KOPT-K1 (cell line): Measurements from ENCODE around the gene UNC13D.

Experiments
- H3K27ac ChIP-seq: fragments of 200-600 bp; sonication (generic); 2 replicates; pipeline ENCODE4 v1.5.1; 2016; ENCODE audit warnings: antibody characterized with exemption, mild to moderate bottlenecking, low read depth, low read length; ENCODE audit not compliant: poor library complexity, severe bottlenecking
- H3K36me3 ChIP-seq: fragments of 200-600 bp; sonication (generic); 2 replicates; pipeline ENCODE4 v1.5.1; 2017; ENCODE audit warnings: antibody characterized with exemption, mild to moderate bottlenecking, low read length, moderate library complexity; ENCODE audit not compliant: insufficient read depth
- H3K9me3 ChIP-seq: fragments of 200-600 bp; sonication (generic); 2 replicates; pipeline ENCODE4 v1.5.1; 2017; ENCODE audit warnings: antibody characterized with exemption, low read length, mild to moderate bottlenecking; ENCODE audit not compliant: insufficient read depth, poor library complexity, severe bottlenecking

UNC13D gene

DNA sequence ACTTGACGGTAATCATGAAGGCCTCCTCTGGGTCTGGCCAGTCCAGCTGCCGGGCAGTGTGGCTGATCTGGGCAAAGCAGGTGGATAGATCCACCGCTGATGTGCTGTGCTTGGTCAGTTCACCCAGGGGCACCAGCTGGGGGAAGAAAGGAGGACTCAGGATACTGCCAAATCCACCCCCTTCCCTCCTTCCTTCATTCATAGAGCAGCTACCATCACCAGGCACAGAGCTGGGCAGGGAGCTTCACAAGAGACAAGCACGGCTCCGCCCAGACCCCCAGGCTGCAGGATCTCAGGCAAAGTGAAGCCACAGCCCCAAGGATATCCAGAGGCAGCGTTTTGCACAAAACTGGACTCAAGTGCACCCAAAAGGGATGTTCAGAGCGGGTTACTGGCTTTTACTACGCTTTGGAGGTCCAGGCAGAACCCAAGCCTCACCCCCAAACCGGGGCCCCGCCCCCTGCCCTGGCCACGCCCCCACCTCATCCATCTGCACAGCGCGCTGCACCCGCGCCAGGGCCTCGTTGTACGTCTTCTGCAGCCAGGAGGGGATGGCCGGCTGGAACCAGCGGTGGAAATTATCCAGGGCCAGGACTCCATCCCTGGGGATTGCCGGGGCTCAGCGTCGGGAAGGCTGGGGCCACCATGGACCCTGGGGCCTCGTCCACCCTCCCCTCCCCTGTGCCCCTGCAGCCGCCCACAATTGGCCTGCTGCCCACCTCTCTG, 9.1 kb downstream of the UNC13D start:
- no peaks in the 10 kb centered on the region for H3K9me3 ChIP-seq
- peak overlapping the region; percentile 93 for H3K27ac ChIP-seq
- H3K36me3 ChIP-seq: peaks cover 86% of the 10 kb centered on the region

DNA sequence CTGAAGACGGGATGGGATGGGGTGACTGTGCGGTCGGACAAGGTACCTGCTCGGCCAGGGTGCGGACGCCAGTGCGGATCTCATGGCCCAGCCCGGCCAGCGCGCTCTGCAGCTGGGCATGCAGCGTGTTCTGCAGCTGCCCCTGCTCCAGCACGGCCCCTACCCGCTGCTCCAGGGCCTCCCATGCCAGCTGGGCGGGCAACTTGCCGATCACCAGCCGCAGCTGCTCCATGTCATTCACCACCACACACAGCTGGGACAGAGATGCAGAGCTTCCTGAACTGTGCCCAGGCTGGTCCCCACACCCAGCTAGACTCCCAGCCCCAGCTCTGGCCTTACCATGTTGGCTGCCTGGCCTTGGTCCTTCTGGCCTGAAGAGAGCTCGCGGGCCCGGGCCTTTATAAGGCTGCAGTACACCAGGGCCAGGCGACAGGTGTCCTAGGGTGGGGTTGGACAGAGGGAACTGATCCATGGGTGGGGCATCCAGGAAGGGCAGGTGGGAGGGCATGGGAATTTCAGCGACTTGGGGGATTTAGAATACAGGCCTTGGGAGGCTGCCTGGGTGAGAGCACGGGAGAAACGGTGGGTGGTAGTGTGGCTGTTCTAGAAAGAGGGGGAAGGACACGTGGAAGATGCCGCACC, 9.8 kb downstream of the UNC13D start:
- Histone ChIP-seq H3K9me3 (no peaks in the 10 kb centered on the region), H3K27ac (peak overlapping the region; percentile 93), H3K36me3 (peaks cover 86% of the 10 kb centered on the region)

DNA sequence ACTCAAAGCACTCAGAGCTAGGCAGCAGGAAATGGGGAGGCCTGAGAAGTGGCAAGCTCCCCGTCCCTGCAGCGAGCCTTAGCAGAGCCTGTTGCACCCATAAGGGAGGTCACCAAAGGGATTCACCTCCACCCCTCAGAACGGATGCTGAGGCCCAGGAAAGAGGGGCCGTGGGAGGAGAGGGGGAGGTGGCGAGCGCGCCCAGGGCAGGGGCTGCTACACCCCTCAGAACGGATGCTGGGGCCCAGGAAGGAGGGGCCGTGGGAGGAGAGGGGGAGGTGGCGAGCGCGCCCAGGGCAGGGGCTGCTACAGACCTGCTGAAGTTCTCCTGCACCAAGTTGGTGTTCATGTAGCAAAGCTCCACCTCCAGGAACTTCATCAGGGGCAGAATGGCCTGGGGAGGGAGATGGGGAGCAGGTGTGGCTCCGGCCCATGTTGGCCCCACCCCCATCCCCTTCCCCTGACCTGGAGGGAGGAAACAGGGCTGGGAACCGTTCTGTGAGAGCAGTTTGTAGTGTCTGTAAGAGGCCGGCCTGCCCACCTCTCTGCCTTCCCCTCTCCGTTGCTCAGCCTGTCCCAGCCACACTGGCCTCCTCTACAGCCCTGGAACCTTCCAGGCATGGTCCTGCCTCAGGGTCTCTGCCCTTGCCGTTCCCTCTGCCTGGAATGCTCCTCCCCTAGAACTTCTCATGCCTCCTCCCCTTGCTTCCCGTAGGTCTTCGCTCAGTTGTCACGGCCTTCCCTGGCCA, 11.4 kb downstream of the UNC13D start:
- H3K9me3 ChIP-seq: no peaks in the 10 kb centered on the region
- H3K36me3 ChIP-seq: peaks cover 86% of the 10 kb centered on the region
- H3K27ac ChIP-seq: peak overlapping the region; percentile 93

GRCh38 chr17:75832164-75832651, 12.0 kb downstream of the UNC13D start:
- Histone ChIP-seq H3K27ac (peak overlapping the region; percentile 93), H3K9me3 (no peaks in the 10 kb centered on the region), H3K36me3 (peaks cover 86% of the 10 kb centered on the region)

DNA sequence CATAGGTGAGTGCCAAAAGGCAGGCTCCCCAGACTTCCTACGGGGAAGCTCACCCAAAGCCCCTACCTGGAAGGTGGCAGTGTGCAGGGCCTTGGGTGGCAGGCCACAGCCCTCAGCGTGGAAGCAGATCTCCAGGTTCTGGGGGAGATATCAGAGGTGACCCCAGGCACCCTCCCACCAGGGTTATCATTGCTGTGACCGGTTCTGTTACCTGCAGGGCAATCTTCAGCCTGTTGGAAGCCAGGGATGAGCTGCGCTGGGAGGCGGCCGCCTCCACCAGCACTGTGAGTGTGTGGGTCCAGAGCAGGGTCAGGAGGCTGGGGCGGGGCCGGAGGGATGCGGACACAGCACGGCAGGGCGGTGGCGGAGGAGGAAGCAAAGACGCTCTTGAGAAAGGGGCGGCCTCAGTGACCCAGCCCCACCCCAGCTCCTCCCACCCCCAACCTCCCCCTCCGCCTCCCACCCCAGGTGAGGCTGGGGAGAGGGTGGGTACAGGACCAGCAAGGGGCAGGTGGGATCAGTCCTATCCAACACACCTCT, 13.1 kb downstream of the UNC13D start:
- H3K36me3 ChIP-seq: peaks cover 86% of the 10 kb centered on the region

DNA sequence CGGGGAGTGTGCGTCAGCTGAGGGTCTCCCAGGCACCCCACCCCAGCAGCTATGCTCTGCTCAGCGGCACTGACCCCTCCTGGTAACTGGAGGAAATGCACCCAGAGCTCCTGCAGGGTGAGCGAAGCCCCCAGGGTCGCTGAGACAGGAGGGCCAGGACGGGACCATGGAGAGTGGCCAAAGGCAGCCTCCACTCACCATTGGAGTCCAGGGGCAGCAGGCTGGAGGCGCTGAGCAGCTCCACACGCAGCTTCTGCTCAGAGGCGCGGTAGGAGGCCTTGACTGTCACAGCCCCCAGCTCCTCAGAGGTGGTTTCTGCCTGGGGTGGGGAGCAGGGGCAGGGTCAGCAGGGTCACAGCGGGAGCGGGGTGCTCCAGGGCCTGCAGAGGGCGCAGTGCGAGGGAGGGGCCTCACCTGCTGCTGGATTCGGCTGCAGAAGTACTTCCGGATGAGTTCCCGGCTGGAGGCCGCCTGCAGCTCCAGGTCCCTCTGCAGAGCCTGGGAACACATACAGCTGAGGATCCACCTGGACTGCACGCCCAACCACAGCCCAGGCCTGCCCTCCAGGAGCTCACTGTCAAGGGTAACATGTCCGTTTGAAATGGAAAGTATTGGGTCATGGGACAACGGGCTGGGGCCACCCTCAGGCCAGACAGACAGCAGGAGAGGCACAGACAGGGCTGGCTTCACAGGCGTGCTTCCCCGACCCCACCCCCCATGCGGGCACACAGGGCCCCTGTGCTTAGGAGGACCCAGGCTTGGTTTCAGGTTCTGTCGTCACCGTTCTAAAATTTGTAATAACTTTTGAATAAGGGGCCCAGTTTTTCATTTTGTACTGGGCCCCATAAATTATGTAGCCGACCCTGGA, 13.8 kb downstream of the UNC13D start:
- Histone ChIP-seq H3K9me3 (no peaks in the 10 kb centered on the region), H3K27ac (peak overlapping the region; percentile 31), H3K36me3 (peaks cover 86% of the 10 kb centered on the region)

More for the DNA sequence above, 13.1 kb downstream of the UNC13D start:
- H3K9me3 ChIP-seq: no peaks in the 10 kb centered on the region
- peak overlapping the region; percentile 93 for H3K27ac ChIP-seq

DNA sequence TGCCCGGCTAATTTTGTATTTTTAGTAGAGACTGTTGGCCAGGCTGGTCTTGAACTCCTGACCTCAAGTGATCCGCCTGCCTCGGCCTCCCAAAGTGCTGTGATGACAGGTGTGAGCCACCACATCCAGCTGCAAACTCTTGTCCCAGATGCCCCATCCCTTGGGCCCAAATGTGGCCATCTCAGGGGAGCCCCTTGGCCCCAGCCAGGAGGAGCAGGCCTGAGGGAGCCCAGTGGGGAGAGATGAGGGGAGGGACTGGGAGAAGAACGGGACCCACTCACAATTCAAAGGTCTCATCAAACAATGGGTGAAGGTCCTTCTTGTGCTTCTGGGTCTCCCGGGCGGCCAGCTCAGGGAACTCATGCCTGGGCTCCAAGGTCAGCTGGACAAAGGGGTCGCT, 14.5 kb downstream of the UNC13D start:
- Histone ChIP-seq H3K27ac (peak overlapping the region; percentile 31), H3K36me3 (peaks cover 86% of the 10 kb centered on the region), H3K9me3 (no peaks in the 10 kb centered on the region)

GRCh38 chr17:75828741-75829140, 15.5 kb downstream of the UNC13D start:
- peak overlapping the region; percentile 51 for H3K27ac ChIP-seq
- H3K36me3 ChIP-seq: peaks cover 86% of the 10 kb centered on the region
- H3K9me3 ChIP-seq: no peaks in the 10 kb centered on the region

GRCh38 chr17:75828076-75828400, 16.2 kb downstream of the UNC13D start:
- H3K9me3 ChIP-seq: no peaks in the 10 kb centered on the region
- H3K36me3 ChIP-seq: peaks cover 86% of the 10 kb centered on the region
- H3K27ac ChIP-seq: peak overlapping the region; percentile 51

- Histone ChIP-seq H3K9me3 (no peaks in the 10 kb centered on the region), H3K36me3 (peaks cover 91% of the 10 kb centered on the region), H3K27ac (peak overlapping the region; percentile 51)
Measured at GRCh38 chr17:75827308-75828075, 16.7 kb downstream of the UNC13D start.

DNA sequence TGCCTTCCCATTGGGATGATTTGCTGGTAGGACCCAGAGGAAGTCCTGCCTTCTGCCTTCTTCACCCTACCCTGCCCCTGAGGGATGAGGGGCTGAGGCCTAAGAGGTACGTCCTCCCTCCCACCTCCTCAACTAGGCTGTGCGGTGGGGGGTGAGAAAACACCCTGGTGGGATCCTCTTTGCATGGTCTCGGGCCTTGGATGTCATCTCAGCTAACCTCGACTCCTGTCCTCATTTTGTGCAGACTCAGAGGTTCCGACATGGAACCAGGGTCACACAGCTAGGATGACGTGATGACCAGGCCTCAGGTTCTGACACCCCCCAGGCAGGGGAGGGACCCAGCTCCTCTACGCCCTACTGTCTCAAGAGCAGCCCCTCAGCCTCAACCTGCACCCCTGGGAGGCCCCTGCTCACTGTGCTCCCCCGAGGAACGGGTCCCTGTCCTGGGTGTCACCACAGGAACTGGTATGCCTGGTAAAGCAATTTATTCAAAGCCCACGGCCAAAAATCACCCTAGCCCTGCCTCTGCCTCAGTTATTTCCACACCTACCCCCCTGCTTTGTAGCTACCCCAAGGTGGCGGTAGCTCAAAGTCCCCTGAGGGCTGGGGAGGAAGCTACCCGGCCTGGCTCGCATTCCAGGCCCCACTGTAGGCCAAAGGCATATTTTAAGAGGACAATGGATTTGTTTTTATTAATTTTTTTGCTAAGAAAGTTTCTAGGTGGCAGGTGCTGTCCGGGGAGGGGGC, 17.5 kb downstream of the UNC13D start:
- Histone ChIP-seq H3K27ac (peak overlapping the region; percentile 51), H3K36me3 (peaks cover 99% of the 10 kb centered on the region), H3K9me3 (no peaks in the 10 kb centered on the region)

- Histone ChIP-seq H3K36me3 (peaks cover 100% of the 10 kb centered on the region), H3K27ac (no peak overlapping the region), H3K9me3 (no peaks in the 10 kb centered on the region)
Measured at GRCh38 chr17:75825748-75826370, 18.3 kb downstream of the UNC13D start.

GRCh38 chr17:75825149-75825552, 19.1 kb downstream of the UNC13D start:
- H3K9me3 ChIP-seq: no peaks in the 10 kb centered on the region
- peaks cover 100% of the 10 kb centered on the region for H3K36me3 ChIP-seq
- H3K27ac ChIP-seq: no peak overlapping the region
